ENCODE measurements around the gene IFNG.

Gene IFNG

GRCh38 chr12:68166317-68166831 lies 6.8 kb upstream of the IFNG start:
- DNase-seq (ENCODE audit: low spot score) = no peak

GRCh38 chr12:68163560-68164081 lies 4.1 kb upstream of the IFNG start:
- DNase-seq (ENCODE audit: low spot score) = no peak

- DNase-seq (ENCODE audit: low spot score) = no peak
Measured at GRCh38 chr12:68162374-68162773, 2.8 kb upstream of the IFNG start.

- no peak for DNase-seq (ENCODE audit: low spot score)
Measured at GRCh38 chr12:68158432-68158831, 1.1 kb downstream of the IFNG start.

GRCh38 chr12:68157380-68157779 lies 2.2 kb downstream of the IFNG start:
- no peak for DNase-seq (ENCODE audit: low spot score)

GRCh38 chr12:68156636-68157035 lies 2.9 kb downstream of the IFNG start:
- DNase-seq (ENCODE audit: low spot score) = no peak

GRCh38 chr12:68154779-68155178 lies 4.8 kb downstream of the IFNG start:
- no peak for DNase-seq (ENCODE audit: low spot score)

- DNase-seq (ENCODE audit: low spot score) = no peak
Measured at GRCh38 chr12:68148261-68148951, 11.1 kb downstream of the IFNG start.

- no peak for DNase-seq (ENCODE audit: low spot score)
Measured at GRCh38 chr12:68140556-68140955, 19.0 kb downstream of the IFNG start.

GRCh38 chr12:68139941-68140340 lies 19.6 kb downstream of the IFNG start:
- DNase-seq (ENCODE audit: low spot score) = no peak

GRCh38 chr12:68139001-68139400 lies 20.5 kb downstream of the IFNG start:
- no peak for DNase-seq (ENCODE audit: low spot score)

- DNase-seq (ENCODE audit: low spot score) = no peak
Measured at GRCh38 chr12:68138480-68138879, 21.1 kb downstream of the IFNG start.

- no peak for DNase-seq (ENCODE audit: low spot score)
Measured at GRCh38 chr12:68137335-68137830, 22.2 kb downstream of the IFNG start.

- no peak for DNase-seq (ENCODE audit: low spot score)
Measured at GRCh38 chr12:68135520-68135919, 24.0 kb downstream of the IFNG start.

- no peak for DNase-seq (ENCODE audit: low spot score)
Measured at GRCh38 chr12:68131867-68132414, 27.6 kb downstream of the IFNG start.

- no peak for DNase-seq (ENCODE audit: low spot score)
Measured at GRCh38 chr12:68129979-68130378, 29.6 kb downstream of the IFNG start.

- DNase-seq (ENCODE audit: low spot score) = no peak
Measured at GRCh38 chr12:68122236-68122920, 37.2 kb downstream of the IFNG start.

GRCh38 chr12:68121143-68121542 lies 38.4 kb downstream of the IFNG start:
- no peak for DNase-seq (ENCODE audit: low spot score)

GRCh38 chr12:68119724-68120211 lies 39.8 kb downstream of the IFNG start:
- no peak for DNase-seq (ENCODE audit: low spot score)

GRCh38 chr12:68119250-68119649 lies 40.3 kb downstream of the IFNG start:
- no peak for DNase-seq (ENCODE audit: low spot score)

- DNase-seq (ENCODE audit: low spot score) = no peak
Measured at GRCh38 chr12:68118096-68118755, 41.3 kb downstream of the IFNG start.

- DNase-seq (ENCODE audit: low spot score) = no peak
Measured at GRCh38 chr12:68117661-68118060, 41.9 kb downstream of the IFNG start.
